ENCODE results near the gene PLEKHA5.

GRCh38 chr12:19140381-19141236 lies 11.1 kb downstream of the PLEKHA5 start:
- TF ChIP-seq CTCF (IDR thresholded peaks at IDR 0.05) (no peak), POLR2AphosphoS5 (IDR thresholded peaks at IDR 0.05; ENCODE audit: low read depth, low read length) (no peak), SIN3A (IDR thresholded peaks at IDR 0.05; ENCODE audit: borderline replicate concordance, insufficient read depth, low read depth, low read length) (no peak), REST (IDR thresholded peaks at IDR 0.05; ENCODE audit: insufficient read depth in 1 of 2, low read depth in 2 of 2, low read length in 1 of 2) (no peak)
